HG02642 (cell line): Measurements from ENCODE around the gene CALHM6.
A peak's percentile ranks its signal among the peaks of the same experiment; 100 is the strongest.

Experiments
- ATAC-seq: cut with Tn5 transposase; IDR thresholded peaks from one replicate; pipeline ENCODE4 v1.9.1; 2021; ENCODE audit warnings: mild to moderate bottlenecking; ENCODE audit not compliant: unreplicated experiment, poor library complexity

Gene CALHM6

DNA sequence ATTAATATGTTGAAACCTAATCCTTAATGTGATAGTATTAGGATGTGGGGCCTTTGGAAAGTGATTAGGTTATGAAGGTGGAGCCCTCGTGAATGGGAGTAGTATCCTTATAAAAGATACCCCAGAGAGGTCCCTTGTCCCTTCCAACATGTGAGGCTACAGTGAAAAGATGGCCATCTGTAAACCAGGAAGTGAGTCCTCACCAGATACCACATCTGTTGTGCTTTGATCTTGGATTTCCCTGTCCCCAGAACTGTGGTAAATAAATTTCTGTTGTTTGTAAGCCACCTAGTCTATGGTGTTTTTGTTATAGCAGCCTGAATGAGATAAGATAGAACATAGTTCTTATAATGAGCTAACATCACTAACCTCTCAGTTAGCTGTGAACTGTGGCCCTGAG lies 16.6 kb upstream of the CALHM6 start:
- ATAC-seq = no peak

DNA sequence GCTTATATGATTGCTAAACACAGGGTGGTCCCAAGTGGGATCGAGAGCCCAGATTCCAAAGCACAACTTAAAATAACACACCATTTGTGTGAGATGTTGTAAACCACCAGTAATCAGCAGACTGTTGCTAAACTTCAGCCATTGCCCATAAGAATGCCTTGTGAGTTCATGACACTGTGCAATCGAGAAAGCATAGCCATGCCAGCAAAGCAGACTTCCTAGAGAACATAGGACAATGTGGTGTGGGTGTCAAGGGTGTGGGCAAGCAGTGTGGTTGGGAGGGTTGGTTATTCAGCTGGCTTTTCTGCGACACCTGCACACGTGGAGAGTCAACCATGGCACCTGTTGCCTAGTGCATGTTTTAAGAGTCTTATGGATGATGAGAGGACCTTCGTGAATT lies 16.1 kb upstream of the CALHM6 start:
- ATAC-seq = no peak

DNA sequence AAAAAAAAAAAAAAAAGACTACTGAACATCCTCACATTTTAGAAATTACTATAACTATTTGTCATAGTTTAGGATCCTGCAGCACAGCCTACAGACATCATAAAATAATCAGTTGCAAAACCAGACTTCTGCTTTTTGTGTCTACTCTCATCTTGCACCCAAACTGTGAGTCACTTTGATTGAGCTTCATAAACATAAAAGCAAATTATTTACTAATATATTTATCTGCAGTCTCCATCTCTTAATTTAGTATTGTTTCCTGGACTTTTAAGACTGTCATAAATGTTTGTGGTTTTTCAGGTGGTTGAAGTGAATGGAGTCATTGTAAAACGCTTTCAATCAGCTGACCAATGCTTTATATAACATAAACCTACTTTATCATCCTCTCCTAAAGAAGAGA lies 14.8 kb upstream of the CALHM6 start:
- no peak for ATAC-seq

DNA sequence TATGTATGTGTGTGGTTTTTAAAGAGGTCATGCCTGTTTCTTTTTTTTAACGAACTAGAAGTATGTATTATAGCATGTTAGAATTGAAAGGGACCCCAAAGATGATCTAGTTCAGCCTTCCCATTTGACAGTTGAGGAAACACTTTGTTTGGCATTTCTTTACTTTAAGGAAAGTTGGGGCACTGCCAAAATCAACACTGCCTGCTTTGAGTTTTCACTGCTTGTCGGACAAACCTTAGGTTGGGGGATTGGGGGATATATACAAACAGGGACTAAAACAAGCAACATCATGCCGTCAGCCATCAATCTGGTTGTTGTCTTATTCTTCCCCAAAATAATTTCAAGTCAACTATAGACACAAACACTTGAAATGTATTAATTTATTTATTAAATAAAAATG lies 14.1 kb upstream of the CALHM6 start:
- ATAC-seq = no peak

DNA sequence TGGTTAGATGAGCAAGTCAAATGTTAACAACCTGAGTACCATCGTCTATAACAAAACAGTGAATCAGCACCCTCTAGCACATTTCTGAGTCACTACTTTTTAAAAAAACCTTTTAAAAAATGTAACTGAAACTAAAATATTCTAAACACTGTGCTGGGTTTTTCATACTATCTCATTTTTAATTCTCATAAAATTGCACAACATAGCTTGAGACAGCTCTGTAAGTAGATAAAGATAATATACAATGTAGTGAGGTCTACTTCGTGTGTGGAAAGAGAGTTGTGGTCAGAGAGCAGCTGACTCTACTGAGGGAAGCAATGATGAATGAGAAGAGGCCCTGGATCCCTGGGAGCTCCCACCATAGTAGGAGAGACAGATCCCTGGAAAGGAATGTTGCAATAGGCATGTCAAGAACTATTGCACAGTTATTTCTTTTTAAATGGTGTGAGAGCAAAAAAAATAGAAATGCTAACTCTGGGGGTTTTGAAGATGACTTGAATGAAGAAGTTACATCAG lies 13.6 kb upstream of the CALHM6 start:
- no peak for ATAC-seq

DNA sequence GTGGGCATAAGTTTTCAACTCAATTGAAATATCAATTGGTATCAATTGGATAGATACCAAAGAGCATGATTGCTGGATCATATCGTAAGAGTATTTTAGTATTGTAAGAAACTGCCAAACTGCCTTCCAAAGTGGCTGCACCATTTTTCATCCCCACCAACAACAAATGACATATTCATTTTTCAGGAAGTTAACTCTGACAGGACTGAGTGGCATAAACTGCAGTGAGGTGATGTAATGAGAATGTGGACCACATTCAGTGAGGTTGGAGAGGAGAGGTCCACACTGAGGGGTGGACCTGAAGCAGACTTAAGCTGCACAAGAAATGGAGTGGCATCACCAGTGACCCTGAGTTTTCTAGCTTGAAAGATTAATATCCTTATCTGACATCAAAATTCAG lies 11.6 kb upstream of the CALHM6 start:
- ATAC-seq = no peak

GRCh38 chr6:116450185-116450710 lies 10.9 kb upstream of the CALHM6 start:
- ATAC-seq = no peak

DNA sequence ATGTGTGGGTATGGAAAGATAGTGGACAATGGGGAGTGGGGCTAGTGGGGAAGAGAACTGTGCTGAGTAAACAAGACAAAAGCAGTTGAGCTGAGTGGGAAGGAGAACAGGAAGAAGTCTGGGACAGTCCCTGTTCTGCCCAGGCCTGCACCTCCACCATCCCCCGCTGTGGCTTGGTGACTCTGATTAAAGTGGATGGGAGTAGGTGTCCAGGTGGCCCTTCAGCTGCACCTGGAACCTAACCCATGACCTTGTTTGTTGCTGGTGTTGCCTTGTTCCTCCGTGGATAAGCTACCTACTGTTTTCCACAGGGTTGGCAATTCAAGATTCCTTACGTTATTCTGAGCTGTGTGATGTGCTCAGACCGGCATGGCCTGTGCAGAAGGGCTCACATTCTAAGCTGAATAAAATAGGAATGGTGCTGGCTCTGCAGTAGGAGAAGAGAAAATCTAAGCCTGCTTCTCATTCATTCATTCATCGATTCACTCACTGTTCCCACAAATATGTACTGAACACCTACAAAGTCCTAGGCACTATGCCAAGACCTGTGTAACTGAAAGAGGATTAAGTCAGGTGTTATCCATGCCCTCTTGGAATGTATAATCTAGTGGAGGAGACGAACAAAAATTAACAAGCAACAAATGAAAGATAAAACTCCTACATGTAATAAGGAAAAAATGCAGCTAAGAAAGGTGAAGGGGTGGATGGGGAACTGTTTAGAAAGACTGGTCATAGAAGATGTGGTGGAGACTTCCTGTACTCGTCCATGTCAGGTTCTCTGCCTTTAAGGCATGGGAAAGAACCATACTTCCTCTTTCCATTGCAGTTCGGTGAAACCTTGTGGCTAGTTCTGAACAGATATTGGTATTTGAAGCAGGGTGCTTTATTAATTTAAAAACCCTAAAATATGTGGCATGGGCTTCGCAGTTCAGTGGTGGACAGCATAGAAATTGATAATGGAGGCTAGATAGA lies 10.1 kb upstream of the CALHM6 start:
- ATAC-seq = peak; percentile 87

DNA sequence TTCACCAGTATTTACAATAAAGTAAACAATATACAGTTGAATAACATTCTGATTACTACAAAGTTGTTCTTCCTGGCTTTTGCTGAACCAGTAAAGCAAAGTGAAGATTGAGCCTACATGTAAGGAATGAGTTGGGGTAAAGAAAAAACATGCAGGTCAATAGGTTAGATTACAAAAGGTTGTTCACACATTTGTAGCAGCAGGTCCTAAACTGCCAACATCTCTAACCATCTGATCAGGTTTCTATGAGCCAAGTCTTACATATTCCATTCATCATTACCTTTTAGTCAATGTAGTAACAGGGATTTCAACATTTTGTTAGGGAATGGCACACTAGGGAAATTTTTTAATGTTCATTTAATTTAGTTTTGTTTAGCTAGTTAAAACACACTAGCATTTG lies 9.3 kb upstream of the CALHM6 start:
- ATAC-seq = no peak

GRCh38 chr6:116452531-116452930 lies 8.6 kb upstream of the CALHM6 start:
- no peak for ATAC-seq

GRCh38 chr6:116456106-116456505 lies 5.1 kb upstream of the CALHM6 start:
- ATAC-seq = no peak

GRCh38 chr6:116456927-116457326 lies 4.2 kb upstream of the CALHM6 start:
- ATAC-seq = no peak

- ATAC-seq = no peak
These were observed 2.9 kb upstream of the CALHM6 start for GRCh38 chr6:116458264-116458663.

GRCh38 chr6:116459927-116460326 lies 1.2 kb upstream of the CALHM6 start:
- no peak for ATAC-seq

DNA sequence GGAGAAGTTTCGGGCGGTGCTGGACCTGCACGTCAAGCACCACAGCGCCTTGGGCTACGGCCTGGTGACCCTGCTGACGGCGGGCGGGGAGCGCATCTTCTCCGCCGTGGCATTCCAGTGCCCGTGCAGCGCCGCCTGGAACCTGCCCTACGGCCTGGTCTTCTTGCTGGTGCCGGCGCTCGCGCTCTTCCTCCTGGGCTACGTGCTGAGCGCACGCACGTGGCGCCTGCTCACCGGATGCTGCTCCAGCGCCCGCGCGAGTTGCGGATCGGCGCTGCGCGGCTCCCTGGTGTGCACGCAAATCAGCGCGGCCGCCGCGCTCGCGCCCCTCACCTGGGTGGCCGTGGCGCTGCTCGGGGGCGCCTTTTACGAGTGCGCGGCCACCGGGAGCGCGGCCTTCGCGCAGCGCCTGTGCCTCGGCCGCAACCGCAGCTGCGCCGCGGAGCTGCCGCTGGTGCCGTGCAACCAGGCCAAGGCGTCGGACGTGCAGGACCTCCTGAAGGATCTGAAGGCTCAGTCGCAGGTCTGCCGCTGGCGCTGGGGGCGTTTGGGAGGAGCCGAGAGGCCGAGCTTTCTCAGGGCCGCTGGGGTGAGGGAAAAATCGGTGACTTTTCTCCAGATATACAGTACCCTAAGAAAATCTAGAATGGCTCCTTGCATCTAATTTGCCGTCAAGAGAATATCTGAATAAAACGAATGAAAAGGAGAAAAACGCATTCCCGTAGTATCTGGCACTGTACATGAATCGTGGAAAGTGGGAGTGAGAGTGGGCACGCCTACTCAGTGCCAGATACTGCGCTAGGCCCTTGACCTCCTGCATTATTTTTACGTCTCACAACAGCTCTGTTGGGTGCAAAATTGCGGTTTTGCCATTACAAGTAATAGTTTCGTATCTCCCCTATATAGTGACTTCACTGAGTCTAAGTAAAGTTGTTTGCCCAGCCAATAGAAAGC lies 1.0 kb downstream of the CALHM6 start:
- ATAC-seq = peak; percentile 89

DNA sequence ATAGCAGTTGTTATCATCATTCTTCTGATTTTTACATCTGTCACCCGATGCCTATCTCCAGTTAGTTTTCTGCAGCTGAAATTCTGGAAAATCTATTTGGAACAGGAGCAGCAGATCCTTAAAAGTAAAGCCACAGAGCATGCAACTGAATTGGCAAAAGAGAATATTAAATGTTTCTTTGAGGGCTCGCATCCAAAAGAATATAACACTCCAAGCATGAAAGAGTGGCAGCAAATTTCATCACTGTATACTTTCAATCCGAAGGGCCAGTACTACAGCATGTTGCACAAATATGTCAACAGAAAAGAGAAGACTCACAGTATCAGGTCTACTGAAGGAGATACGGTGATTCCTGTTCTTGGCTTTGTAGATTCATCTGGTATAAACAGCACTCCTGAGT lies 2.1 kb downstream of the CALHM6 start:
- no peak for ATAC-seq

DNA sequence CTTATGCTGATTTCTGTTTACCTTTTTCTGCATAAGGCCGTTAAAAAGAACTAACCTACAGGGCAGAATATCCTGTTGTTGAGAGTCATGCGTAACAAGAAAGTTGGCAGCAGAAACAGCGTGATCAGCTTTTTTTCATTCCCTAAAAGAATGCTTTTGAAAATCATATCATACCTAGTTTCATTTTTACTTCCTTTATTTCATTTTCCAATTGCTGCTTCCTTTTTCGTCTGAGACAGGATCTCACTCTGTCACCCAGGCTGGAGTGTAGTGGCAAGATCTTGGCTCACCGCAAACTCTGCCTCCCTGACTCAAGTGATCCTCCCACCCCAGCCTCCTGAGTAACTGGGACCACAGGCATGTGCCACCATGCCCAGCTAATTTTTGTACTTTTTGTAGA lies 4.1 kb downstream of the CALHM6 start:
- ATAC-seq = no peak

- ATAC-seq = no peak
These were observed 5.9 kb downstream of the CALHM6 start for GRCh38 chr6:116467096-116467495.

GRCh38 chr6:116467514-116467913 lies 6.3 kb downstream of the CALHM6 start:
- no peak for ATAC-seq

- ATAC-seq = no peak
These were observed 7.1 kb downstream of the CALHM6 start for GRCh38 chr6:116468293-116468692.

- no peak for ATAC-seq
These were observed 10.4 kb downstream of the CALHM6 start for GRCh38 chr6:116471531-116471930.
